HepG2 (cell line): Measurements from ENCODE around the gene ARFGEF2. TPM values are rescaled to one million over a fixed set of nuclear protein-coding genes. Genes with fewer than 3 reads are reported as not detected.

Source experiments
- ATAC-seq: fragments of 200-7000 bp; cut with Tn5 transposase; 3 replicates; pipeline ENCODE4 v1.9.1; 2020; ENCODE audit warnings: mild to moderate bottlenecking, moderate library complexity
- BruUV-seq: library from RNA; stranded (reverse); fragments of 400-500 nt; replicated peaks from 2 replicates; lab custom pipeline; 2021; lab: Mats Ljungman, UMichigan
- CTCF ChIA-PET: fragments of 300-600 bp; formaldehyde crosslinking; extraction: SDS; loops from one replicate; lab custom pipeline; 2021; ENCODE audit warnings: low total read pairs, inconsistent platforms, low intra/inter-chr PET ratio; lab: Yijun Ruan, JAX
- POLR2A ChIA-PET: fragments of 350-600 bp; sonication (Branson Sonifier 250); formaldehyde crosslinking; loops from one replicate; lab custom pipeline; 2020; ENCODE audit warnings: antibody characterized with exemption, inconsistent platforms; lab: Yijun Ruan, JAX
- DNase-seq: peaks from one replicate; pipeline ENCODE4 v3.0.0-alpha.2; 2015; ENCODE audit warnings: low spot score
- FAIRE-seq: peaks from 3 replicates; lab custom pipeline; 2011; peaks lifted over from hg19 to GRCh38; lab: Jason Lieb, UNC
- H2AFZ ChIP-seq: one replicate; pipeline ENCODE4 v1.6.1; 2011; ENCODE audit warnings: low read length, inconsistent platforms
- H3K27ac ChIP-seq: fragments of 300-600 bp; 3 replicates; pipeline ENCODE4 v1.8.0; 2011; ENCODE audit warnings: mixed run types, mild to moderate bottlenecking, mixed read lengths, low read length, inconsistent platforms; ENCODE audit not compliant: insufficient read depth; ENCODE audit errors: extremely low read length
- H3K27me3 ChIP-seq, 2 experiments: fragments of 200-600 bp in 1 of 2; 2 replicates in 1 of 2; 3 replicates in 1 of 2; pipeline versions ENCODE4 v1.6.0 to v1.8.0; 2011; ENCODE audit warnings: low read length in 2 of 2, mild to moderate bottlenecking in 2 of 2, moderate library complexity in 2 of 2, inconsistent platforms in 1 of 2; ENCODE audit not compliant: insufficient read depth in 2 of 2, control insufficient read depth in 1 of 2
- H3K36me3 ChIP-seq, 2 experiments: fragments of 200-600 bp in 1 of 2; replicated peaks in 1 of 2; 2 replicates in 1 of 2; 3 replicates in 1 of 2; pipeline versions ENCODE4 v1.5.1 to v1.8.0; 2011; ENCODE audit warnings: low read length in 2 of 2, inconsistent platforms in 1 of 2; ENCODE audit not compliant: insufficient read depth in 2 of 2, control insufficient read depth in 1 of 2
- H3K4me1 ChIP-seq: 2 replicates; pipeline ENCODE4 v1.5.1; 2012; ENCODE audit warnings: low read length, inconsistent platforms; ENCODE audit not compliant: insufficient read depth
- H3K4me2 ChIP-seq: 2 replicates; pipeline ENCODE4 v1.6.0; 2011; ENCODE audit warnings: low read depth, low read length, inconsistent platforms
- H3K4me3 ChIP-seq, 3 experiments: fragments of 200-600 bp in 1 of 3; sonication (generic), shearing (Covaris generic) in 1 of 3; replicated peaks in 1 of 3; 2 replicates each; pipeline ENCODE4 v1.5.1; 2011 to 2016; ENCODE audit warnings: low read length in 3 of 3, inconsistent platforms in 2 of 3, low read depth in 2 of 3, mild to moderate bottlenecking in 2 of 3, control low read depth in 1 of 3, mixed read lengths in 1 of 3; ENCODE audit not compliant: insufficient read depth in 1 of 3
- H3K79me2 ChIP-seq: one replicate; pipeline ENCODE4 v1.6.1; 2011; ENCODE audit warnings: low read length, inconsistent platforms; ENCODE audit not compliant: insufficient read depth
- H3K9ac ChIP-seq: 2 replicates; pipeline ENCODE4 v1.6.0; 2011; ENCODE audit warnings: mild to moderate bottlenecking, low read depth, low read length, inconsistent platforms; ENCODE audit not compliant: insufficient read depth
- H3K9me3 ChIP-seq: 2 replicates; pipeline ENCODE4 v1.5.1; 2012; ENCODE audit warnings: mild to moderate bottlenecking, low read length
- H4K20me1 ChIP-seq: 2 replicates; pipeline ENCODE4 v1.6.0; 2011; ENCODE audit warnings: inconsistent platforms, mild to moderate bottlenecking, low read length, moderate library complexity; ENCODE audit not compliant: insufficient read depth
- EHMT2 ChIP-seq: fragments of 200-600 bp; sonication (generic); IDR thresholded peaks from 2 replicates; pipeline ENCODE4 v1.7.0; 2017; ENCODE audit warnings: antibody characterized with exemption, low read depth, low read length, borderline replicate concordance
- NRL ChIP-seq: sonication (generic); formaldehyde crosslinking; IDR thresholded peaks from 2 replicates; pipeline ENCODE4 v1.5.0; 2020; ENCODE audit warnings: missing genetic modification reagents, mild to moderate bottlenecking, moderate library complexity, borderline replicate concordance
- RARG ChIP-seq: sonication (generic); formaldehyde crosslinking; IDR thresholded peaks from 2 replicates; pipeline ENCODE4 v1.4.0; 2020; ENCODE audit warnings: low read depth, mild to moderate bottlenecking, missing genetic modification reagents
- ZBTB3 ChIP-seq: sonication (generic); formaldehyde crosslinking; IDR thresholded peaks from 2 replicates; pipeline ENCODE4 v1.4.0; 2020; ENCODE audit warnings: low read depth, mild to moderate bottlenecking, moderate library complexity, missing genetic modification reagents, borderline replicate concordance
- ZNF263 ChIP-seq: sonication (generic); formaldehyde crosslinking; IDR thresholded peaks from 2 replicates; pipeline ENCODE4 v1.4.0; 2020; ENCODE audit warnings: missing genetic modification reagents
- ZNF550 ChIP-seq: sonication (generic); formaldehyde crosslinking; IDR thresholded peaks from 2 replicates; pipeline ENCODE4 v1.4.0; 2020; ENCODE audit warnings: mild to moderate bottlenecking, missing genetic modification reagents, borderline replicate concordance
- ZNF563 ChIP-seq: sonication (generic); formaldehyde crosslinking; IDR thresholded peaks from 2 replicates; pipeline ENCODE4 v1.8.0; 2022; ENCODE audit warnings: mild to moderate bottlenecking, moderate library complexity, missing genetic modification reagents
- WGBS: methylation state at CpG from one replicate; pipeline ENCODE4 v1.1.6; 2017; ENCODE audit warnings: low lambda C conversion rate; 5-methylcytosine and 5-hydroxymethylcytosine counted together
- in situ Hi-C: cut with HindIII; loops from 2 replicates; pipeline ENCODE4 v1.10.0; 2017; ENCODE audit warnings: low pct_unique_long_range_greater_than_20kb; ENCODE audit not compliant: extremely low pct_ligation_motif_present
- intact Hi-C: fragments of 100-400 bp; cut with micrococcal nuclease; formaldehyde crosslinking; loops from one replicate; pipeline ENCODE4 v1.10.0; 2022; ENCODE audit not compliant: unreplicated experiment
- polyA plus RNA-seq, 8 experiments: library from polyadenylated mRNA; depleted of rRNA in 3 of 8; stranded (reverse) in 7 of 8; unstranded in 1 of 8; fragments of >200 nt; fragmentation: Illumina TruSeq in 4 of 8; extraction: Trizol in 4 of 8; gene quantifications; 2 replicates each; pipeline versions ENCODE4 v1.2.1 to v1.2.3, GENCODE V29; 2011 to 2016; ENCODE audit warnings: low read depth in 4 of 8, missing spikeins in 1 of 8, mixed read lengths in 1 of 8; ENCODE audit not compliant: insufficient read depth in 1 of 8
- total RNA-seq, 5 experiments: library from RNA; depleted of rRNA; stranded (reverse); fragments of >200 nt; fragmentation: Illumina TruSeq; extraction: Trizol; gene quantifications; 2 replicates each; pipeline ENCODE4 v1.2.3, GENCODE V29; 2016; ENCODE audit warnings: low read depth in 1 of 5
- TF ChIP-seq, protein P1 (sequence below): sonication (generic); formaldehyde crosslinking; IDR thresholded peaks from 2 replicates; pipeline ENCODE4 v1.4.0; 2020; ENCODE audit warnings: missing genetic modification reagents
- TF ChIP-seq, protein P2 (sequence below): IDR thresholded peaks from 2 replicates; pipeline ENCODE4 v1.6.1; 2012; ENCODE audit warnings: low read length, improper control_type of control experiment
- TF ChIP-seq, protein P3 (sequence below): sonication (generic); formaldehyde crosslinking; IDR thresholded peaks from 2 replicates; pipeline ENCODE4 v1.5.1; 2020; ENCODE audit warnings: mild to moderate bottlenecking, missing genetic modification reagents, borderline replicate concordance

ARFGEF2 gene
- total and polyA plus RNA-seq, 2 of the 13 experiments (the other 11 are each of a cell fraction or from before 2014, with no cell fraction given), result 44.0 to 60.8 TPM

DNA sequence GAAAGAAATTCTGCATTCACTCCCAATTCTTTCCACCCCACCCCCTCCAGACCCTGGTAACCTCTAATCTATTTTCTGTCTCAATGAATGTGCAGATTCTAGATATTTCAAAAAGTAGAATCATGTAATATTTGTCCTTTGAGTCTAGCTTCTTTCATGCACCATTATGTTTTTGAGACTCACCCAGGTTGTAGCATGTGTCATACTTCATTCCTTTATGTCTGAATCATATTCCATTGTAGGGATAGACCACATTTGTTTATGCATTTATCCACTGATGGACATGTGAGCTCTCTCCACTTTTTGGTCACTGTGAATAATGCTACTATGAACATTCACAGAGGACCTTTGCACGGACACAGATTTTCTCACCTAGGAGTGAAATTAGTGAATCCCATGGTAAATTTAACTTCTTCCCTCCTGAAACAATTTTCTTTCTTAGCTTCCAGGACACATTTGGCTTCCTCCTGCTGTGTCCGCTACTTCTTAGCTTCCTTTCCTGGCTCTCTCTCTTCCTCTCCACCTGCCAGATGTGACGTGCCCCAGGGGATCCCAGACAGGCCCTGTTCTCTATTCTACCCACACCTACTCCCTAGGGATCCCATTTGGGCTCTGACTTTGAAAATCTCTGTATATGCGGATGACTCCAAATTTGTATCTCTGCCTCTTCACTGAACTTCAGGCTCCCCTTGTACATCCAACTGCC is 24.1 kb upstream of the ARFGEF2 start (continued):
- TF ChIP-seq, protein P1, sequence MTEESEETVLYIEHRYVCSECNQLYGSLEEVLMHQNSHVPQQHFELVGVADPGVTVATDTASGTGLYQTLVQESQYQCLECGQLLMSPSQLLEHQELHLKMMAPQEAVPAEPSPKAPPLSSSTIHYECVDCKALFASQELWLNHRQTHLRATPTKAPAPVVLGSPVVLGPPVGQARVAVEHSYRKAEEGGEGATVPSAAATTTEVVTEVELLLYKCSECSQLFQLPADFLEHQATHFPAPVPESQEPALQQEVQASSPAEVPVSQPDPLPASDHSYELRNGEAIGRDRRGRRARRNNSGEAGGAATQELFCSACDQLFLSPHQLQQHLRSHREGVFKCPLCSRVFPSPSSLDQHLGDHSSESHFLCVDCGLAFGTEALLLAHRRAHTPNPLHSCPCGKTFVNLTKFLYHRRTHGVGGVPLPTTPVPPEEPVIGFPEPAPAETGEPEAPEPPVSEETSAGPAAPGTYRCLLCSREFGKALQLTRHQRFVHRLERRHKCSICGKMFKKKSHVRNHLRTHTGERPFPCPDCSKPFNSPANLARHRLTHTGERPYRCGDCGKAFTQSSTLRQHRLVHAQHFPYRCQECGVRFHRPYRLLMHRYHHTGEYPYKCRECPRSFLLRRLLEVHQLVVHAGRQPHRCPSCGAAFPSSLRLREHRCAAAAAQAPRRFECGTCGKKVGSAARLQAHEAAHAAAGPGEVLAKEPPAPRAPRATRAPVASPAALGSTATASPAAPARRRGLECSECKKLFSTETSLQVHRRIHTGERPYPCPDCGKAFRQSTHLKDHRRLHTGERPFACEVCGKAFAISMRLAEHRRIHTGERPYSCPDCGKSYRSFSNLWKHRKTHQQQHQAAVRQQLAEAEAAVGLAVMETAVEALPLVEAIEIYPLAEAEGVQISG, result no peak

DNA sequence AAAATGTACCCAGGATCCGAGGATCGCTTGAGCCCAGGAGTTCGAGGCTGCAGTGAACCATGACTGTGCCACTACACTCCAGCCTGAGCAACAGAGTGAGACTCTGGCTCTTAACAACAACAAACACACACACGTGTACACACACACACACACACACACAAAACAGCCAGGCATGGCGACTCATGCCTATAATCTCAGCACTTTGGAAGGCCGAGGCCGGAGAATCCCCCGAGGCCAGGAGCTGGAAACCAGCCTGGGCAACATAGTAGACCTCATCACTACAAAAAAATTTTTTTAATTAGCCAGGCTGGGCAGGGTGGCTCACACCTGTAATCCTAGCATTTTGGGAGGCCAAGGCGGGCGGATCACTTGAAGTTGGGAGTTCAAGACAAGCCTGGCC is 23.3 kb upstream of the ARFGEF2 start:
- no peak overlapping the region for H3K4me2 ChIP-seq
- H3K4me1 ChIP-seq, result no peaks in the 10 kb centered on the region
- 14% methylated on average over 10 of the region's 10 CpGs for WGBS
- H2AFZ ChIP-seq, result no peak overlapping the region
- H3K79me2 ChIP-seq, result no peaks in the 10 kb centered on the region
- ChIA-PET CTCF (no interaction called here), POLR2A (no interaction called here)
- BruUV-seq, result no TSS peak
- no peaks in the 10 kb centered on the region for H3K36me3 ChIP-seq
- FAIRE-seq (no peak), DNase-seq (no peak), ATAC-seq (no peak)
- H3K27ac ChIP-seq, result no peak overlapping the region
- H3K9ac ChIP-seq, result no peak overlapping the region
- peaks cover 4 to 21% of the 10 kb centered on the region in 2 experiments; a peak in 3 of 5 replicates for H3K27me3 ChIP-seq
- H3K4me3 ChIP-seq, result no peak overlapping the region
- no peaks in the 10 kb centered on the region for H3K9me3 ChIP-seq
- H4K20me1 ChIP-seq, result no peaks in the 10 kb centered on the region
- intact Hi-C loops, result no loop called here
- in situ Hi-C loops, result no loop called here
- TF ChIP-seq ZNF563 (CRISPR knock-in tag) (no peak), ZNF263 (no peak), ZNF550 (no peak), NRL (CRISPR knock-in tag) (no peak), EHMT2 (no peak), ZBTB3 (CRISPR knock-in tag) (no peak), RARG (CRISPR knock-in tag) (no peak)
- TF ChIP-seq, protein P2, sequence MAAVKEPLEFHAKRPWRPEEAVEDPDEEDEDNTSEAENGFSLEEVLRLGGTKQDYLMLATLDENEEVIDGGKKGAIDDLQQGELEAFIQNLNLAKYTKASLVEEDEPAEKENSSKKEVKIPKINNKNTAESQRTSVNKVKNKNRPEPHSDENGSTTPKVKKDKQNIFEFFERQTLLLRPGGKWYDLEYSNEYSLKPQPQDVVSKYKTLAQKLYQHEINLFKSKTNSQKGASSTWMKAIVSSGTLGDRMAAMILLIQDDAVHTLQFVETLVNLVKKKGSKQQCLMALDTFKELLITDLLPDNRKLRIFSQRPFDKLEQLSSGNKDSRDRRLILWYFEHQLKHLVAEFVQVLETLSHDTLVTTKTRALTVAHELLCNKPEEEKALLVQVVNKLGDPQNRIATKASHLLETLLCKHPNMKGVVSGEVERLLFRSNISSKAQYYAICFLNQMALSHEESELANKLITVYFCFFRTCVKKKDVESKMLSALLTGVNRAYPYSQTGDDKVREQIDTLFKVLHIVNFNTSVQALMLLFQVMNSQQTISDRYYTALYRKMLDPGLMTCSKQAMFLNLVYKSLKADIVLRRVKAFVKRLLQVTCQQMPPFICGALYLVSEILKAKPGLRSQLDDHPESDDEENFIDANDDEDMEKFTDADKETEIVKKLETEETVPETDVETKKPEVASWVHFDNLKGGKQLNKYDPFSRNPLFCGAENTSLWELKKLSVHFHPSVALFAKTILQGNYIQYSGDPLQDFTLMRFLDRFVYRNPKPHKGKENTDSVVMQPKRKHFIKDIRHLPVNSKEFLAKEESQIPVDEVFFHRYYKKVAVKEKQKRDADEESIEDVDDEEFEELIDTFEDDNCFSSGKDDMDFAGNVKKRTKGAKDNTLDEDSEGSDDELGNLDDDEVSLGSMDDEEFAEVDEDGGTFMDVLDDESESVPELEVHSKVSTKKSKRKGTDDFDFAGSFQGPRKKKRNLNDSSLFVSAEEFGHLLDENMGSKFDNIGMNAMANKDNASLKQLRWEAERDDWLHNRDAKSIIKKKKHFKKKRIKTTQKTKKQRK, result no peak
- TF ChIP-seq, protein P3, sequence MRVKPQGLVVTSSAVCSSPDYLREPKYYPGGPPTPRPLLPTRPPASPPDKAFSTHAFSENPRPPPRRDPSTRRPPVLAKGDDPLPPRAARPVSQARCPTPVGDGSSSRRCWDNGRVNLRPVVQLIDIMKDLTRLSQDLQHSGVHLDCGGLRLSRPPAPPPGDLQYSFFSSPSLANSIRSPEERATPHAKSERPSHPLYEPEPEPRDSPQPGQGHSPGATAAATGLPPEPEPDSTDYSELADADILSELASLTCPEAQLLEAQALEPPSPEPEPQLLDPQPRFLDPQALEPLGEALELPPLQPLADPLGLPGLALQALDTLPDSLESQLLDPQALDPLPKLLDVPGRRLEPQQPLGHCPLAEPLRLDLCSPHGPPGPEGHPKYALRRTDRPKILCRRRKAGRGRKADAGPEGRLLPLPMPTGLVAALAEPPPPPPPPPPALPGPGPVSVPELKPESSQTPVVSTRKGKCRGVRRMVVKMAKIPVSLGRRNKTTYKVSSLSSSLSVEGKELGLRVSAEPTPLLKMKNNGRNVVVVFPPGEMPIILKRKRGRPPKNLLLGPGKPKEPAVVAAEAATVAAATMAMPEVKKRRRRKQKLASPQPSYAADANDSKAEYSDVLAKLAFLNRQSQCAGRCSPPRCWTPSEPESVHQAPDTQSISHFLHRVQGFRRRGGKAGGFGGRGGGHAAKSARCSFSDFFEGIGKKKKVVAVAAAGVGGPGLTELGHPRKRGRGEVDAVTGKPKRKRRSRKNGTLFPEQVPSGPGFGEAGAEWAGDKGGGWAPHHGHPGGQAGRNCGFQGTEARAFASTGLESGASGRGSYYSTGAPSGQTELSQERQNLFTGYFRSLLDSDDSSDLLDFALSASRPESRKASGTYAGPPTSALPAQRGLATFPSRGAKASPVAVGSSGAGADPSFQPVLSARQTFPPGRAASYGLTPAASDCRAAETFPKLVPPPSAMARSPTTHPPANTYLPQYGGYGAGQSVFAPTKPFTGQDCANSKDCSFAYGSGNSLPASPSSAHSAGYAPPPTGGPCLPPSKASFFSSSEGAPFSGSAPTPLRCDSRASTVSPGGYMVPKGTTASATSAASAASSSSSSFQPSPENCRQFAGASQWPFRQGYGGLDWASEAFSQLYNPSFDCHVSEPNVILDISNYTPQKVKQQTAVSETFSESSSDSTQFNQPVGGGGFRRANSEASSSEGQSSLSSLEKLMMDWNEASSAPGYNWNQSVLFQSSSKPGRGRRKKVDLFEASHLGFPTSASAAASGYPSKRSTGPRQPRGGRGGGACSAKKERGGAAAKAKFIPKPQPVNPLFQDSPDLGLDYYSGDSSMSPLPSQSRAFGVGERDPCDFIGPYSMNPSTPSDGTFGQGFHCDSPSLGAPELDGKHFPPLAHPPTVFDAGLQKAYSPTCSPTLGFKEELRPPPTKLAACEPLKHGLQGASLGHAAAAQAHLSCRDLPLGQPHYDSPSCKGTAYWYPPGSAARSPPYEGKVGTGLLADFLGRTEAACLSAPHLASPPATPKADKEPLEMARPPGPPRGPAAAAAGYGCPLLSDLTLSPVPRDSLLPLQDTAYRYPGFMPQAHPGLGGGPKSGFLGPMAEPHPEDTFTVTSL, result no peak
